GM19351 (cell line): ENCODE results near the gene OR2J2.
"Not testable (repeated sequence)": the region's sequence is repeated elsewhere in the genome, so short reads cannot be mapped to it uniquely, and the experiment has no call there.

Experiments
- ATAC-seq: cut with Tn5 transposase; IDR thresholded peaks from one replicate; pipeline ENCODE4 v1.9.1; 2021; ENCODE audit warnings: mild to moderate bottlenecking, moderate library complexity; ENCODE audit not compliant: unreplicated experiment

The OR2J2 gene

DNA sequence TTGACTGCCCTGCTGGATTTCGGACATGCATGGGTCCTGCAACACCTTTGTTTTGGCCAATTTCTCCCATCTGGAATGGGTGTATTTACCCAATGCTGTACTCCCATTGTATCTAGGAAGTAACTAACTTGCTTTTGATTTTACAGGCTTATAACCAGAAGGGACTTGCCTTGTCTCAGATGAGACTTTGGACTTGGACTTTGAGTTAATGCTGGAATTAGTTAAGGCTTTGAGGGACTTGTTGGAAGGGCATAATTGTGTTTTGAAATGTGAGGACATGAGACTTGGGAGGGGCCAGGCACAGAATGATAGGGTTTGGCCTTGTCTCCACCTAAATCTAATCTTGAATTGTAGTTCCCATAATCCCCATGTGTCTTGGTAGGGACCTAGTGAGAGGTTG, 47.3 kb downstream of the OR2J2 start:
- not testable (repeated sequence) for ATAC-seq
